ENCODE results near the gene ETFBKMT.

DNA sequence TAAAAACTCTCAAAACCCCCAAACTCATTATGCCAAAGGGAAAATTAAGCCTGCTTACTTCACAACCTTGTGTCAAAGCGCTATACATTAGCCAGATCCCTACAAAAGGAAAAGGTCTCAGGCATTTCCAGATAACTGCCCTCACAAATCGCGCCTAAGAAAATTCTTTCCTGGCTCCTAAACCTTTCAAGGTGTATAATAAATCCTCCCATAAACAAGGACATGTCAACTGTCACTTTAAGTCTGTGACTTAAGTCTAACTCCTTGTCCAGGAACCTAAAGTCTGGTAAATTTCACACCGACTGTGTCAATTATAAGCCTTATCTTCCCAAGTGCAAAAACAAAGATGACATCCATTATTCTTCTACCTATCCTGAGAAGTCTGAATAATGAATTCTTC lies 4.3 kb upstream of the ETFBKMT start:
- TF ChIP-seq, protein P1, sequence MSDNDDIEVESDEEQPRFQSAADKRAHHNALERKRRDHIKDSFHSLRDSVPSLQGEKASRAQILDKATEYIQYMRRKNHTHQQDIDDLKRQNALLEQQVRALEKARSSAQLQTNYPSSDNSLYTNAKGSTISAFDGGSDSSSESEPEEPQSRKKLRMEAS (IDR thresholded peaks at IDR 0.05; ENCODE audit: low read depth, low read length) = no peak
- TF ChIP-seq, protein P2, sequence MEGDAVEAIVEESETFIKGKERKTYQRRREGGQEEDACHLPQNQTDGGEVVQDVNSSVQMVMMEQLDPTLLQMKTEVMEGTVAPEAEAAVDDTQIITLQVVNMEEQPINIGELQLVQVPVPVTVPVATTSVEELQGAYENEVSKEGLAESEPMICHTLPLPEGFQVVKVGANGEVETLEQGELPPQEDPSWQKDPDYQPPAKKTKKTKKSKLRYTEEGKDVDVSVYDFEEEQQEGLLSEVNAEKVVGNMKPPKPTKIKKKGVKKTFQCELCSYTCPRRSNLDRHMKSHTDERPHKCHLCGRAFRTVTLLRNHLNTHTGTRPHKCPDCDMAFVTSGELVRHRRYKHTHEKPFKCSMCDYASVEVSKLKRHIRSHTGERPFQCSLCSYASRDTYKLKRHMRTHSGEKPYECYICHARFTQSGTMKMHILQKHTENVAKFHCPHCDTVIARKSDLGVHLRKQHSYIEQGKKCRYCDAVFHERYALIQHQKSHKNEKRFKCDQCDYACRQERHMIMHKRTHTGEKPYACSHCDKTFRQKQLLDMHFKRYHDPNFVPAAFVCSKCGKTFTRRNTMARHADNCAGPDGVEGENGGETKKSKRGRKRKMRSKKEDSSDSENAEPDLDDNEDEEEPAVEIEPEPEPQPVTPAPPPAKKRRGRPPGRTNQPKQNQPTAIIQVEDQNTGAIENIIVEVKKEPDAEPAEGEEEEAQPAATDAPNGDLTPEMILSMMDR (IDR thresholded peaks at IDR 0.05; ENCODE audit: low read depth, low read length) = no peak
